Measurements from ENCODE around the gene PDE3A. TPM values are rescaled to one million over a fixed set of nuclear protein-coding genes. Genes with fewer than 3 reads are reported as not detected.

Gene PDE3A
- total RNA-seq, 1 donor from 2014 or later = 4.9 TPM

- FAIRE-seq (no peak), DNase-seq (ENCODE audit: low spot score in 2 of 2) (no peak)
These were observed 47.3 kb downstream of the PDE3A start for GRCh38 chr12:20415641-20416040.

- DNase-seq (ENCODE audit: low spot score in 2 of 2) = no peak
- no peak for FAIRE-seq
These were observed 52.2 kb downstream of the PDE3A start for GRCh38 chr12:20420557-20420956.

GRCh38 chr12:20421421-20421820 lies 53.1 kb downstream of the PDE3A start:
- DNase-seq (ENCODE audit: low spot score in 2 of 2) = no peak
- FAIRE-seq = no peak

GRCh38 chr12:20423557-20423956 lies 55.2 kb downstream of the PDE3A start:
- DNase-seq (ENCODE audit: low spot score in 2 of 2) (no peak), FAIRE-seq (no peak)

GRCh38 chr12:20424841-20425240 lies 56.5 kb downstream of the PDE3A start:
- no peak for DNase-seq (ENCODE audit: low spot score in 2 of 2)
- no peak for FAIRE-seq

GRCh38 chr12:20426191-20426590 lies 57.9 kb downstream of the PDE3A start:
- no peak for DNase-seq (ENCODE audit: low spot score in 2 of 2)
- FAIRE-seq = no peak

- no peak for FAIRE-seq
These were observed 58.6 kb downstream of the PDE3A start for GRCh38 chr12:20426957-20427356.

GRCh38 chr12:20429852-20430251 lies 61.5 kb downstream of the PDE3A start:
- FAIRE-seq (no peak), DNase-seq (ENCODE audit: low spot score in 2 of 2) (no peak)

More at GRCh38 chr12:20426957-20427356, 58.6 kb downstream of the PDE3A start:
- no peak for DNase-seq (ENCODE audit: low spot score in 2 of 2)

- DNase-seq (ENCODE audit: low spot score in 2 of 2) = no peak
- no peak for FAIRE-seq
These were observed 64.0 kb downstream of the PDE3A start for GRCh38 chr12:20432290-20432689.

GRCh38 chr12:20434996-20435395 lies 66.7 kb downstream of the PDE3A start:
- DNase-seq (ENCODE audit: low spot score in 2 of 2) (no peak), FAIRE-seq (no peak)

GRCh38 chr12:20436316-20436715 lies 68.0 kb downstream of the PDE3A start:
- no peak for DNase-seq (ENCODE audit: low spot score in 2 of 2)
- no peak for FAIRE-seq

GRCh38 chr12:20438299-20438779 lies 70.0 kb downstream of the PDE3A start:
- DNase-seq (ENCODE audit: low spot score in 2 of 2) (no peak), FAIRE-seq (no peak)

- DNase-seq (ENCODE audit: low spot score in 2 of 2) (no peak), FAIRE-seq (no peak)
These were observed 71.3 kb downstream of the PDE3A start for GRCh38 chr12:20439626-20440025.

GRCh38 chr12:20440408-20440807 lies 72.1 kb downstream of the PDE3A start:
- FAIRE-seq (no peak), DNase-seq (ENCODE audit: low spot score in 2 of 2) (no peak)

GRCh38 chr12:20442322-20442721 lies 74.0 kb downstream of the PDE3A start:
- no peak for FAIRE-seq
- no peak for DNase-seq (ENCODE audit: low spot score in 2 of 2)

GRCh38 chr12:20443255-20443654 lies 74.9 kb downstream of the PDE3A start:
- no peak for DNase-seq (ENCODE audit: low spot score in 2 of 2)
- FAIRE-seq = no peak

- DNase-seq (ENCODE audit: low spot score in 2 of 2) = no peak
- no peak for FAIRE-seq
These were observed 75.5 kb downstream of the PDE3A start for GRCh38 chr12:20443792-20444191.

GRCh38 chr12:20444595-20445170 lies 76.3 kb downstream of the PDE3A start:
- DNase-seq (ENCODE audit: low spot score in 2 of 2) = no peak
- no peak for FAIRE-seq

GRCh38 chr12:20445687-20446086 lies 77.3 kb downstream of the PDE3A start:
- FAIRE-seq = no peak
- DNase-seq (ENCODE audit: low spot score in 2 of 2) = no peak

GRCh38 chr12:20446836-20447235 lies 78.5 kb downstream of the PDE3A start:
- DNase-seq (ENCODE audit: low spot score in 2 of 2) = no peak
- no peak for FAIRE-seq

- FAIRE-seq (no peak), DNase-seq (ENCODE audit: low spot score in 2 of 2) (no peak)
These were observed 80.4 kb downstream of the PDE3A start for GRCh38 chr12:20448781-20449180.

GRCh38 chr12:20450591-20451180 lies 82.3 kb downstream of the PDE3A start:
- FAIRE-seq (no peak), DNase-seq (ENCODE audit: low spot score in 2 of 2) (no peak)
